Neural cell (in vitro differentiated cells): ENCODE measurements around the gene FSHR. TPM values are rescaled to one million over a fixed set of nuclear protein-coding genes. Genes with fewer than 3 reads are reported as not detected.

Source experiments
- H2AFZ ChIP-seq: fragments of 200-600, 300-800 bp; sonication (generic), shearing (Covaris generic); 2 replicates; pipeline ENCODE4 v1.6.0; 2014; ENCODE audit warnings: low read depth, mild to moderate bottlenecking, antibody characterized with exemption, low read length, moderate library complexity
- H3F3A ChIP-seq: fragments of 200-600 bp; shearing (Covaris generic); 2 replicates; pipeline ENCODE4 v1.6.1; 2016; ENCODE audit warnings: mild to moderate bottlenecking, moderate library complexity, mixed read lengths, antibody characterized with exemption, low read length; ENCODE audit not compliant: insufficient read depth, poor library complexity, severe bottlenecking
- H3K27ac ChIP-seq: fragments of 200-600, 300-800 bp; sonication (generic), shearing (Covaris generic); 2 replicates; pipeline ENCODE4 v1.5.1; 2014; ENCODE audit warnings: mild to moderate bottlenecking, low read length, moderate library complexity
- H3K27me3 ChIP-seq: fragments of 300-800, 200-600 bp; sonication (generic), shearing (Covaris generic); 2 replicates; pipeline ENCODE4 v1.6.0; 2014; ENCODE audit warnings: mild to moderate bottlenecking, low read depth, low read length, moderate library complexity; ENCODE audit not compliant: insufficient read depth
- H3K36me3 ChIP-seq: fragments of 300-800, 200-600 bp; sonication (generic), shearing (Covaris generic); 2 replicates; pipeline ENCODE4 v1.5.1; 2014; ENCODE audit warnings: mild to moderate bottlenecking, antibody characterized with exemption, low read length, moderate library complexity; ENCODE audit not compliant: insufficient read depth
- H3K4me2 ChIP-seq: fragments of 300-800, 200-600 bp; sonication (generic), shearing (Covaris generic); 2 replicates; pipeline ENCODE4 v1.6.0; 2014; ENCODE audit warnings: mild to moderate bottlenecking, low read length
- H3K4me3 ChIP-seq: fragments of 300-800, 200-600 bp; sonication (generic), shearing (Covaris generic); 2 replicates; pipeline ENCODE4 v1.5.1; 2014; ENCODE audit warnings: mild to moderate bottlenecking, low read length, moderate library complexity
- H3K79me2 ChIP-seq: fragments of 200-600 bp; shearing (Covaris generic); replicated peaks from 2 replicates; pipeline ENCODE4 v1.6.0; 2014; ENCODE audit warnings: mild to moderate bottlenecking, low read length, moderate library complexity; ENCODE audit not compliant: insufficient read depth
- H3K9ac ChIP-seq: fragments of 300-800, 200-600 bp; sonication (generic), shearing (Covaris generic); 2 replicates; pipeline ENCODE4 v1.6.1; 2016; ENCODE audit warnings: mild to moderate bottlenecking, low read length, mixed read lengths
- H3K9me2 ChIP-seq: fragments of 200-600 bp; shearing (Covaris generic); 2 replicates; pipeline ENCODE4 v1.6.1; 2016; ENCODE audit warnings: mild to moderate bottlenecking, low read length, mixed read lengths; ENCODE audit not compliant: insufficient read depth
- H3K9me3 ChIP-seq: fragments of 200-600, 300-800 bp; sonication (generic), shearing (Covaris generic); 2 replicates; pipeline ENCODE4 v1.6.1; 2016; ENCODE audit warnings: mild to moderate bottlenecking, mixed run types, low read length, moderate library complexity, mixed read lengths
- H4K20me1 ChIP-seq: fragments of 200-600 bp; shearing (Covaris generic); 2 replicates; pipeline ENCODE4 v1.6.1; 2016; ENCODE audit warnings: mild to moderate bottlenecking, mixed run types; ENCODE audit not compliant: insufficient read depth
- CTCF ChIP-seq: fragments of 450-650 bp; IDR thresholded peaks from 2 replicates; pipeline ENCODE4 v1.5.1; 2014; ENCODE audit warnings: antibody characterized with exemption, mild to moderate bottlenecking, moderate library complexity; ENCODE audit not compliant: poor library complexity, severe bottlenecking
- EP300 ChIP-seq: fragments of 450-650 bp; conservative IDR thresholded peaks from 2 replicates; pipeline ENCODE4 v1.6.1; 2014; ENCODE audit warnings: antibody characterized with exemption, mild to moderate bottlenecking, moderate library complexity; ENCODE audit not compliant: poor library complexity, severe bottlenecking
- EZH2 ChIP-seq: fragments of 200-600, 300-800 bp; shearing (Covaris generic), sonication (generic); IDR thresholded peaks from 2 replicates; pipeline ENCODE4 v1.6.1; 2014; ENCODE audit warnings: antibody characterized with exemption, low read length, borderline replicate concordance, mild to moderate bottlenecking; ENCODE audit not compliant: insufficient read depth, poor library complexity, severe bottlenecking
- MXI1 ChIP-seq: fragments of 450-650 bp; conservative IDR thresholded peaks from 2 replicates; pipeline ENCODE4 v1.6.1; 2014; ENCODE audit warnings: antibody characterized with exemption, mild to moderate bottlenecking; ENCODE audit not compliant: poor library complexity, severe bottlenecking
- POLR2AphosphoS5 ChIP-seq: IDR thresholded peaks from 2 replicates; pipeline ENCODE4 v1.6.1; 2012
- RAD21 ChIP-seq: fragments of 450-650 bp; conservative IDR thresholded peaks from 2 replicates; pipeline ENCODE4 v1.6.1; 2014; ENCODE audit warnings: antibody characterized with exemption, mild to moderate bottlenecking, moderate library complexity
- SMC3 ChIP-seq: fragments of 450-650 bp; conservative IDR thresholded peaks from 2 replicates; pipeline ENCODE4 v1.6.1; 2014; ENCODE audit warnings: antibody characterized with exemption, mild to moderate bottlenecking, moderate library complexity; ENCODE audit not compliant: poor library complexity
- TAF1 ChIP-seq: IDR thresholded peaks from 2 replicates; pipeline ENCODE4 v1.6.1; 2012; ENCODE audit warnings: low read depth
- polyA plus RNA-seq: library from polyadenylated mRNA; depleted of rRNA; stranded (reverse); fragments of >200 nt; gene quantifications from 2 replicates; pipeline ENCODE4 v1.2.3, GENCODE V29; 2014
- TF ChIP-seq, protein P1 (sequence below): IDR thresholded peaks from 2 replicates; pipeline ENCODE4 v1.6.1; 2012; ENCODE audit warnings: borderline replicate concordance

Gene FSHR
- polyA plus RNA-seq, 1 donor from 2014 or later: not detected

- no peak overlapping the region for H3K9ac ChIP-seq
- H2AFZ ChIP-seq: no peak overlapping the region
- H3K9me3 ChIP-seq: no peaks in the 10 kb centered on the region
- no peak overlapping the region for H3K4me2 ChIP-seq
- TF ChIP-seq EZH2: no peak
- no peak for TF ChIP-seq SMC3
- TF ChIP-seq, protein P1, sequence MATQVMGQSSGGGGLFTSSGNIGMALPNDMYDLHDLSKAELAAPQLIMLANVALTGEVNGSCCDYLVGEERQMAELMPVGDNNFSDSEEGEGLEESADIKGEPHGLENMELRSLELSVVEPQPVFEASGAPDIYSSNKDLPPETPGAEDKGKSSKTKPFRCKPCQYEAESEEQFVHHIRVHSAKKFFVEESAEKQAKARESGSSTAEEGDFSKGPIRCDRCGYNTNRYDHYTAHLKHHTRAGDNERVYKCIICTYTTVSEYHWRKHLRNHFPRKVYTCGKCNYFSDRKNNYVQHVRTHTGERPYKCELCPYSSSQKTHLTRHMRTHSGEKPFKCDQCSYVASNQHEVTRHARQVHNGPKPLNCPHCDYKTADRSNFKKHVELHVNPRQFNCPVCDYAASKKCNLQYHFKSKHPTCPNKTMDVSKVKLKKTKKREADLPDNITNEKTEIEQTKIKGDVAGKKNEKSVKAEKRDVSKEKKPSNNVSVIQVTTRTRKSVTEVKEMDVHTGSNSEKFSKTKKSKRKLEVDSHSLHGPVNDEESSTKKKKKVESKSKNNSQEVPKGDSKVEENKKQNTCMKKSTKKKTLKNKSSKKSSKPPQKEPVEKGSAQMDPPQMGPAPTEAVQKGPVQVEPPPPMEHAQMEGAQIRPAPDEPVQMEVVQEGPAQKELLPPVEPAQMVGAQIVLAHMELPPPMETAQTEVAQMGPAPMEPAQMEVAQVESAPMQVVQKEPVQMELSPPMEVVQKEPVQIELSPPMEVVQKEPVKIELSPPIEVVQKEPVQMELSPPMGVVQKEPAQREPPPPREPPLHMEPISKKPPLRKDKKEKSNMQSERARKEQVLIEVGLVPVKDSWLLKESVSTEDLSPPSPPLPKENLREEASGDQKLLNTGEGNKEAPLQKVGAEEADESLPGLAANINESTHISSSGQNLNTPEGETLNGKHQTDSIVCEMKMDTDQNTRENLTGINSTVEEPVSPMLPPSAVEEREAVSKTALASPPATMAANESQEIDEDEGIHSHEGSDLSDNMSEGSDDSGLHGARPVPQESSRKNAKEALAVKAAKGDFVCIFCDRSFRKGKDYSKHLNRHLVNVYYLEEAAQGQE: no peak
- no peak for TF ChIP-seq TAF1
- no peak for TF ChIP-seq EP300
- TF ChIP-seq RAD21: no peak
- no peak for TF ChIP-seq MXI1
- TF ChIP-seq POLR2AphosphoS5: no peak
- no peak for TF ChIP-seq CTCF
- H3K27me3 ChIP-seq: no peaks in the 10 kb centered on the region
- H3K79me2 ChIP-seq: no peaks in the 10 kb centered on the region
- H4K20me1 ChIP-seq: no peaks in the 10 kb centered on the region
- H3K9me2 ChIP-seq: no peaks in the 10 kb centered on the region
- H3K27ac ChIP-seq: no peak overlapping the region
- H3F3A ChIP-seq: no peaks in the 10 kb centered on the region
- H3K4me3 ChIP-seq: no peak overlapping the region
- H3K36me3 ChIP-seq: no peaks in the 10 kb centered on the region
Measured at GRCh38 chr2:49146401-49146800, 7.9 kb downstream of the FSHR start.

DNA sequence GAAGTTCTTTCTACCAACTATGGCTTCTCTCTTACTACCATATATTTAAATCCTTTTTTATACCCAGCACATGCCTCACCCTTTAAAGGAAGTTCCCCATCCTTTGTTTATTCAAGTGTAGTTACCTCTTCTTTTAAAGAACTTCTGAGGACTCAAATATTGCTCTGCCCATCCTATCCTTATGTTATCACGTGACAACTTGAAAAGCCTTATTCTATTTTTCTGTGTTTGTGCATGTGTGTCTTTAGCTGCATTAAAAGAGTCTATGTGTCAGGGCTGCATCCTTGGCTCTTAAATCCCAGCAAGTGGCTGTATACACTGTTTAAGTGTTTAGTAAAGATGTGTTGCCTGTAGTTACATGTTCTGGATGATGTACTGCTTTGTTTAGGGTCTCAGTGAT is 22.5 kb downstream of the FSHR start:
- H3K27ac ChIP-seq: no peak overlapping the region
- no peaks in the 10 kb centered on the region for H4K20me1 ChIP-seq

More for the DNA sequence above, 22.5 kb downstream of the FSHR start:
- Histone ChIP-seq H3K27me3 (no peaks in the 10 kb centered on the region), H2AFZ (no peak overlapping the region), H3K36me3 (no peaks in the 10 kb centered on the region), H3K79me2 (no peaks in the 10 kb centered on the region), H3K9ac (no peak overlapping the region), H3K4me2 (no peak overlapping the region), H3K4me3 (no peak overlapping the region), H3K9me3 (no peaks in the 10 kb centered on the region), H3F3A (no peaks in the 10 kb centered on the region), H3K9me2 (no peaks in the 10 kb centered on the region)
- no peak for TF ChIP-seq TAF1
- TF ChIP-seq RAD21: no peak
- TF ChIP-seq POLR2AphosphoS5: no peak
- TF ChIP-seq EP300: no peak
- no peak for TF ChIP-seq SMC3
- no peak for TF ChIP-seq MXI1
- TF ChIP-seq, protein P1: no peak
- TF ChIP-seq EZH2: no peak
- no peak for TF ChIP-seq CTCF
